ENCODE data around the gene RAD51B. TPM values are rescaled to one million over a fixed set of nuclear protein-coding genes. Genes with fewer than 3 reads are reported as not detected.

RAD51B gene
- total and polyA plus RNA-seq, 3 donors from 2014 or later: 5.5 to 22.5 (median 19.1) TPM

DNA sequence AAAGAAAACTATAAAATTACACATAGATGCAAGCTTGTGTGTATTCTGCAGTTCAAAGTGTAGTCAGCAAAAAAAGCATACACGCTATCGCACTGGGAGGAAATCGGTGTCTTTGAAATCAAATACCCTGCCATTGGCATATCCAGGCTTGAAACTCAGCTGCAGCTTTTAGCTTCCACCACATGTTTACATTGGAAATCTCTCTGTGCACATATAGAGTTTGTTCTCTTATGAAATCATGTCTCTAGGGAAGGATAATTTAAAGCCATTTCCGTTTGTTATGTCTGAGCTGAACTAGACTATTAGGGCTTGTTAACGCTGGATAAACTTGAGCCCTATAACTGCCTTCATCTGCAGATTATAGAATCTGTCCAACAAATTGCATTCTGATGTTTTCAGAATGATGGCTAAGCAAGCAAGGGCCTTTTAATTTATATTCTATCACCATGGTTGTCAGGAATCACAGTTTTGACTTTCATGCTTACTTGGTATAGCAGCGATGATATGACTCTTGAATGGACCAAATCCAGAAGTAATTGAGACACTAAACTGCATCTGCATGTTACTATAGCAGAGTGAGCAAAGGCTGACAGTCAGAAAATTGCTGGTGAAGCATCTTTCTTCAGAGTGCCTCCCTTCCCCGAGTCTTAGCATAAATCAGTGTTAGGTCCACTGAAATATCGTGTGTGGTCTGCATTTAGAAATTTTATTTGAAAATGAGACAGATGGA lies 530.5 kb downstream of the RAD51B start:
- Histone ChIP-seq H3K27me3 (no peaks in the 10 kb centered on the region), H3K4me3 (no peak overlapping the region), H3K27ac (no peak overlapping the region), H3K9me3 (no peaks in the 10 kb centered on the region), H3K4me1 (peaks cover 4% of the 10 kb centered on the region), H3K36me3 (ENCODE audit: low read depth, missing control alignments) (no peaks in the 10 kb centered on the region)
- DNase-seq: no peak
- intact Hi-C loops (cut with DNase I; ENCODE audit: low total_unique reads): no loop called here
- TF ChIP-seq POLR2A (IDR thresholded peaks at IDR 0.05): no peak
- TF ChIP-seq, protein P1, sequence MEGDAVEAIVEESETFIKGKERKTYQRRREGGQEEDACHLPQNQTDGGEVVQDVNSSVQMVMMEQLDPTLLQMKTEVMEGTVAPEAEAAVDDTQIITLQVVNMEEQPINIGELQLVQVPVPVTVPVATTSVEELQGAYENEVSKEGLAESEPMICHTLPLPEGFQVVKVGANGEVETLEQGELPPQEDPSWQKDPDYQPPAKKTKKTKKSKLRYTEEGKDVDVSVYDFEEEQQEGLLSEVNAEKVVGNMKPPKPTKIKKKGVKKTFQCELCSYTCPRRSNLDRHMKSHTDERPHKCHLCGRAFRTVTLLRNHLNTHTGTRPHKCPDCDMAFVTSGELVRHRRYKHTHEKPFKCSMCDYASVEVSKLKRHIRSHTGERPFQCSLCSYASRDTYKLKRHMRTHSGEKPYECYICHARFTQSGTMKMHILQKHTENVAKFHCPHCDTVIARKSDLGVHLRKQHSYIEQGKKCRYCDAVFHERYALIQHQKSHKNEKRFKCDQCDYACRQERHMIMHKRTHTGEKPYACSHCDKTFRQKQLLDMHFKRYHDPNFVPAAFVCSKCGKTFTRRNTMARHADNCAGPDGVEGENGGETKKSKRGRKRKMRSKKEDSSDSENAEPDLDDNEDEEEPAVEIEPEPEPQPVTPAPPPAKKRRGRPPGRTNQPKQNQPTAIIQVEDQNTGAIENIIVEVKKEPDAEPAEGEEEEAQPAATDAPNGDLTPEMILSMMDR (IDR thresholded peaks at IDR 0.05): no peak
- WGBS, 2 donors: 68 to 79% methylated on average over 8 of the region's 8 CpGs

DNA sequence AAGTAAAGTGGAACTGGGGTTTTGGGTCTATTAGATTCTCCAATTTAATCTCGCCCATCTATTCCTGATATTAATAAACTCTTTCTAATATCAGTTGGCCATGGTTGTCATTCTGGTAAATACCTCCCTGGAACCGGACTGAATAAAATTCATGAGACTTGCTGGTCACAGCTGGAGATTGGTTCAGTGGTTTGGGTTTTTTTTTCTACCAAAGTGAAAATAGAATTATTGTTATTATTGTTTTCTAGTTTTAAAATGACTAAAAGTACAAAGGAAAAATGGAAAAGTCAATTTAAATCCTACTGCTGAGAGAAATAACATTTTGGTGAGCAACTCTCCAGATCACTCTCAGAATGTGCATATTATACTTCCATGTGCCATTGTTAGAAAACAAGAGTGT lies 535.8 kb downstream of the RAD51B start:
- peaks cover 16% of the 10 kb centered on the region for H3K4me1 ChIP-seq
- 91 to 92% methylated on average over 2 of the region's 2 CpGs for WGBS, 2 donors
- no peak overlapping the region for H3K27ac ChIP-seq
- H3K4me3 ChIP-seq: no peak overlapping the region
- no peak for TF ChIP-seq POLR2A (IDR thresholded peaks at IDR 0.05)
- TF ChIP-seq, protein P1 (IDR thresholded peaks at IDR 0.05): no peak
- H3K27me3 ChIP-seq: no peaks in the 10 kb centered on the region
- no peaks in the 10 kb centered on the region for H3K9me3 ChIP-seq
- intact Hi-C loops (cut with DNase I; ENCODE audit: low total_unique reads): no loop called here
- no peaks in the 10 kb centered on the region for H3K36me3 ChIP-seq (ENCODE audit: low read depth, missing control alignments)
- DNase-seq: no peak

DNA sequence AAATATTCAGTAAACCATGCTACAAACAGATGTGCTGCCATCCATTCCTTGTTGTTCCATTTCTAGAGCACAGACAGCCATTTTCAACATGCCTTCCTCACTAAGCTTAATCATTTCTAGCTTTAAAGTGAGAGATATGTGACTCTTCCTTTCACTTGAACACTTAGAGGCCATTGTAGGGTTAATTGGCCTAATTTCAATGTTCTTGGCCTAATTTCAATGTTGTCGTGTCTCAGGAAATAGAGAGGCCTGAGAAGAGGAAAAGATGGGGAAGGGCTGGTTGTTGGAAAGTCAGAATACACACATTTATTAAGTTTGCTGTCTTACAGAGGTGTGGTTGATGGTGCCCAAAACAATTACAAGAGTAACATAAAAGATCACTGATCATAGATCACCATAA lies 538.2 kb downstream of the RAD51B start:
- Histone ChIP-seq H3K4me3 (no peak overlapping the region), H3K4me1 (peaks cover 18% of the 10 kb centered on the region), H3K27ac (no peak overlapping the region), H3K36me3 (ENCODE audit: low read depth, missing control alignments) (no peaks in the 10 kb centered on the region), H3K27me3 (no peaks in the 10 kb centered on the region), H3K9me3 (no peaks in the 10 kb centered on the region)
- no peak for TF ChIP-seq POLR2A (IDR thresholded peaks at IDR 0.05)
- TF ChIP-seq, protein P1 (IDR thresholded peaks at IDR 0.05): no peak
- no peak for DNase-seq
- WGBS, 2 donors: 26 to 38% methylated on average over 1 of the region's 1 CpG
- intact Hi-C loops (cut with DNase I; ENCODE audit: low total_unique reads): no loop called here

DNA sequence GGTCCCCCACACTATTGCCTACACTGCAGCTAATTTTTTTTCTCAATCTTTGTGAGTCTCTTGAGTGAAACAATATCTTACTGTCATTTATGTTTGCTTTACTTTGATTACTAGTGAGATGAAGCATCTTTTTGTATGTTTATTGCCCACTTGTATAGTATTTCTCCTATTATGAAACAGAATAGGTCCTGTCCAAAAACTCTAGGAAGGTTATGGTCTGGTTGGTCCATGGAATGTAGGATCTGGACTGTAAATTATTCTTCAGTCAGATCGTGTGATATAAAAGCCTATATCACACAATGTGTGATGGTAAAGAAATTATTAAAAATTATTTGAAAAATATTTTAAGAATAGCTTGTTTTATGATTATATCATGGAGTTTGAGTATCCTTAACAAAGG lies 538.9 kb downstream of the RAD51B start:
- peaks cover 18% of the 10 kb centered on the region for H3K4me1 ChIP-seq
- no peaks in the 10 kb centered on the region for H3K27me3 ChIP-seq
- no peaks in the 10 kb centered on the region for H3K36me3 ChIP-seq (ENCODE audit: low read depth, missing control alignments)
- 83 to 84% methylated on average over 1 of the region's 1 CpG for WGBS, 2 donors
- no peak for TF ChIP-seq POLR2A (IDR thresholded peaks at IDR 0.05)
- TF ChIP-seq, protein P1 (IDR thresholded peaks at IDR 0.05): no peak
- H3K4me3 ChIP-seq: no peak overlapping the region
- H3K9me3 ChIP-seq: no peaks in the 10 kb centered on the region
- DNase-seq: no peak
- no peak overlapping the region for H3K27ac ChIP-seq
- intact Hi-C loops (cut with DNase I; ENCODE audit: low total_unique reads): no loop called here
